Mesenchymal stem cell (in vitro differentiated cells and primary cell): ENCODE data around the gene OR52R1. TPM values are rescaled to one million over a fixed set of nuclear protein-coding genes. Genes with fewer than 3 reads are reported as not detected.

Experiments
- DNase-seq: peaks from one replicate; pipeline ENCODE4 v3.0.0-alpha.2; 2013
- H2AFZ ChIP-seq: one replicate; pipeline ENCODE4 v1.6.1; 2013; ENCODE audit warnings: low read depth, mild to moderate bottlenecking, control low read depth, inconsistent platforms, low read length, moderate library complexity
- H2AK5ac ChIP-seq: 2 replicates; pipeline ENCODE4 v1.6.1; 2013; ENCODE audit warnings: low read length, moderate library complexity, mild to moderate bottlenecking, inconsistent platforms; ENCODE audit not compliant: severe bottlenecking
- H2BK120ac ChIP-seq: one replicate; pipeline ENCODE4 v1.6.1; 2013; ENCODE audit warnings: low read depth, mild to moderate bottlenecking, inconsistent platforms, low read length, moderate library complexity
- H2BK12ac ChIP-seq, 2 experiments: one replicate each; pipeline ENCODE4 v1.6.1; 2013; ENCODE audit warnings: inconsistent platforms in 2 of 2, low read length in 2 of 2, mild to moderate bottlenecking in 2 of 2, moderate library complexity in 2 of 2, control low read depth in 1 of 2
- H2BK15ac ChIP-seq: one replicate; pipeline ENCODE4 v1.6.1; 2013; ENCODE audit warnings: mild to moderate bottlenecking, low read depth, inconsistent platforms; ENCODE audit not compliant: poor library complexity, severe bottlenecking
- H2BK5ac ChIP-seq: 2 replicates; pipeline ENCODE4 v1.6.1; 2013; ENCODE audit warnings: low read depth, mild to moderate bottlenecking, low read length, control low read depth, inconsistent platforms; ENCODE audit not compliant: poor library complexity, severe bottlenecking
- H3K14ac ChIP-seq, 2 experiments: one replicate each; pipeline ENCODE4 v1.6.1; 2013; ENCODE audit warnings: inconsistent platforms in 2 of 2, low read length in 2 of 2, control low read depth in 1 of 2, mild to moderate bottlenecking in 1 of 2, moderate library complexity in 1 of 2
- H3K18ac ChIP-seq, 2 experiments: one replicate each; pipeline ENCODE4 v1.6.1; 2013; ENCODE audit warnings: inconsistent platforms in 2 of 2, low read length in 2 of 2, control low read depth in 1 of 2, low read depth in 1 of 2, mild to moderate bottlenecking in 1 of 2
- H3K23ac ChIP-seq, 2 experiments: one replicate each; pipeline ENCODE4 v1.6.1; 2013; ENCODE audit warnings: inconsistent platforms in 2 of 2, low read length in 2 of 2, mild to moderate bottlenecking in 2 of 2, moderate library complexity in 2 of 2, control low read depth in 1 of 2
- H3K27ac ChIP-seq: 2 replicates; pipeline ENCODE4 v1.5.1; 2013; ENCODE audit warnings: mild to moderate bottlenecking, moderate library complexity, low read length, control low read depth, inconsistent platforms; ENCODE audit not compliant: poor library complexity, severe bottlenecking
- H3K27me3 ChIP-seq, 2 experiments: 2 replicates each; pipeline versions ENCODE4 v1.6.1 to v1.7.0; 2013; ENCODE audit warnings: low read length in 2 of 2, mild to moderate bottlenecking in 2 of 2, moderate library complexity in 2 of 2, control low read depth in 1 of 2, inconsistent platforms in 1 of 2; ENCODE audit not compliant: control insufficient read depth in 1 of 2, insufficient read depth in 1 of 2
- H3K36me3 ChIP-seq, 2 experiments: 2 replicates each; pipeline versions ENCODE4 v1.6.1 to v1.7.0; 2013; ENCODE audit warnings: low read length in 2 of 2, control low read depth in 1 of 2, inconsistent platforms in 1 of 2, low read depth in 1 of 2, mild to moderate bottlenecking in 1 of 2; ENCODE audit not compliant: insufficient read depth in 2 of 2, control insufficient read depth in 1 of 2
- H3K4ac ChIP-seq, 2 experiments: one replicate each; pipeline ENCODE4 v1.6.1; 2013; ENCODE audit warnings: inconsistent platforms in 2 of 2, low read length in 2 of 2, mild to moderate bottlenecking in 2 of 2, moderate library complexity in 2 of 2, control low read depth in 1 of 2, low read depth in 1 of 2
- H3K4me1 ChIP-seq: 2 replicates; pipeline ENCODE4 v1.6.1; 2013; ENCODE audit warnings: low read depth, low read length, control low read depth; ENCODE audit not compliant: control insufficient read depth, insufficient read depth
- H3K4me2 ChIP-seq: 2 replicates; pipeline ENCODE4 v1.6.1; 2013; ENCODE audit warnings: low read length, mild to moderate bottlenecking, inconsistent platforms; ENCODE audit not compliant: poor library complexity, severe bottlenecking
- H3K4me3 ChIP-seq, 2 experiments: 2 replicates each; pipeline versions ENCODE4 v1.5.1 to v1.7.0; 2013; ENCODE audit warnings: low read length in 2 of 2, mild to moderate bottlenecking in 2 of 2, control low read depth in 1 of 2, low read depth in 1 of 2; ENCODE audit not compliant: insufficient read depth in 1 of 2
- H3K79me1 ChIP-seq: replicated peaks from 2 replicates; pipeline ENCODE4 v1.6.1; 2013; ENCODE audit warnings: mild to moderate bottlenecking, control low read depth, low read length, inconsistent platforms; ENCODE audit not compliant: poor library complexity, severe bottlenecking
- H3K9ac ChIP-seq: 2 replicates; pipeline ENCODE4 v1.7.0; 2013; ENCODE audit warnings: mild to moderate bottlenecking, low read length, moderate library complexity
- H3K9me3 ChIP-seq: 2 replicates; pipeline ENCODE4 v1.7.0; 2013; ENCODE audit warnings: mild to moderate bottlenecking, low read length; ENCODE audit not compliant: control insufficient read depth
- H4K8ac ChIP-seq: one replicate; pipeline ENCODE4 v1.6.1; 2013; ENCODE audit warnings: inconsistent platforms, mild to moderate bottlenecking, low read length, moderate library complexity
- H4K91ac ChIP-seq: one replicate; pipeline ENCODE4 v1.6.1; 2013; ENCODE audit warnings: mild to moderate bottlenecking, low read length, inconsistent platforms
- WGBS: methylation state at CpG from one replicate; pipeline ENCODE4 v1.1.7; 2013; ENCODE audit warnings: mixed read lengths; 5-methylcytosine and 5-hydroxymethylcytosine counted together
- small RNA-seq: library from polyadenylated mRNA; stranded (forward); fragments of <200 nt; extraction: miRNeasy Mini kit (QIAGEN cat#:217004); gene quantifications from one replicate; pipeline ENCODE3, GENCODE V24; 2013; ENCODE audit warnings: low read depth

The OR52R1 gene

DNA sequence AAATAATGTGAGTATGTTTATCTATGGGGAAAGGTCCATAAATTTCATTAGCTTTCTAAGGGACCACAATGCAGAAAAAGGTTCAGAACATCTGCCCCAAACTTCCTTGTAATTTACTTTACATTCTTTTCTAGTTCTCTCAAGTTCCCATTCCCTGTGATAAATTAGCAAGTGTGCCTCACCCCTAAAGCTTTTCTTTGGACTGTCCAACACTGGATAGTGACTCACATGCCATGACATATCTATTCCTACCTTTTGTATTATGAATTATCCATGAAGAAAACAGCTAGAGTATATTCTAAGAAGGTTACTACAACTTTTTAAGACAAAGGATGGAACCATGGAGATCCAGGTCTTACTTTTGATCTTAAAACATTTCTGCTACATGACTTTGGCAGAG, 36.1 kb downstream of the OR52R1 start:
- Histone ChIP-seq H3K27me3 (no peaks in the 10 kb centered on the region), H2BK5ac (no peak overlapping the region), H3K23ac (no peak overlapping the region), H3K36me3 (no peaks in the 10 kb centered on the region), H4K8ac (no peak overlapping the region), H2BK15ac (no peak overlapping the region), H3K4me3 (no peak overlapping the region), H3K79me1 (no peaks in the 10 kb centered on the region), H3K27ac (no peak overlapping the region), H4K91ac (no peak overlapping the region), H3K4me2 (no peak overlapping the region), H2AK5ac (no peak overlapping the region), H2BK12ac (no peak overlapping the region), H3K18ac (no peak overlapping the region), H2AFZ (no peak overlapping the region), H3K9me3 (no peaks in the 10 kb centered on the region), H3K4me1 (no peaks in the 10 kb centered on the region), H2BK120ac (no peak overlapping the region), H3K14ac (no peak overlapping the region), H3K4ac (no peak overlapping the region), H3K9ac (no peak overlapping the region)
- DNase-seq: no peak

DNA sequence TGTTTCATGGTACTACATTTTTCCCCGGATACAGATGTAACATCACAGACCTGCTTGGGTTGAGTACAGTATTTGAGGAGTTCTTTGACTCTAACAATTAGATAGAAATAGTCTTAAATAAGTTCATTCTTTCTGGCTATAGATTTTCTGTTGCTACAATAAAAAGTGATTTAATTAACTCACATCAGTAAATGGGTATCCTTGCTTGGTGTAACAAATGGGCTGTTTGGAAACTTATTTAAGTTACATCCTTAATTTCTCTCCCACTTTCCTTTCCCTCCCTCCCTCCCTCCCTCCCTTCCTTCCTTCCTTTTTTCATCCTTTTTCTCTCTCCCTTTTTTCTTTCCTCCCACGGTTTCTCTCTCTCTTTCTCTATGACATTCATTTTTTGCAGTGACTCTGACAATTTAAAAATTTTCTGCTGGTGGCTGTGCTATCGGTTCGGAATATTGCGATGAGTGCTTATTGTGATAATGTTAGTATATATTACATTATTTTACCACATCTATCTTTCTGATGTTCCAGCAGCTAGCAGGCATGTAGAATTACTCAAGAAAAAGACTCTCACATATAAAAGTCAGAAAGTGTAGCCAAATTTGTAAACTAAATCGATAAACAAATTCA, 37.6 kb downstream of the OR52R1 start:
- no peak overlapping the region for H3K4me2 ChIP-seq
- no peak overlapping the region for H2BK12ac ChIP-seq
- H2AFZ ChIP-seq: no peak overlapping the region

DNA sequence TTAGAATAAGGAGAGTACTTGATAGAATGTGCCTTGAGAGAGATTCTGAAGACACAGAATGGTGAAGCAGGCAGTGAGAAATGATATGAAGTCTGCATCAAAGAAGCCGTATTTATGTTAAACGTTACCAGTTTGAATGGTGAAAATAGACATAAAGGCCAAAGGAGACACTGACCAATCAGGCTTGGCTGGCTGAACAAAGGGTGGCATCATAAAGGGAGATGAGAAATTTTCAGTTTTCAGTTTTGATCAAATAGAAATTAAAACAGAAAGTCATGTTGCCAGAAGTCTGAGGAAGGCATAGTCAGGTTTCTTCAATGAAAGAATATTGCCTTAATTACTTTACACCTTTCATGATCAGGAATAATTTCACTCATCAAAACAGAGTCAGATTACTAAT, 41.1 kb downstream of the OR52R1 start:
- Histone ChIP-seq H3K4me3 (no peak overlapping the region), H2AK5ac (no peak overlapping the region), H3K79me1 (no peaks in the 10 kb centered on the region), H3K9me3 (no peaks in the 10 kb centered on the region), H2AFZ (no peak overlapping the region), H3K4ac (no peak overlapping the region), H3K27me3 (no peaks in the 10 kb centered on the region), H3K23ac (no peak overlapping the region), H3K27ac (no peak overlapping the region), H4K91ac (no peak overlapping the region), H3K9ac (no peak overlapping the region), H2BK12ac (no peak overlapping the region), H3K36me3 (no peaks in the 10 kb centered on the region), H3K4me1 (no peaks in the 10 kb centered on the region), H3K4me2 (no peak overlapping the region), H4K8ac (no peak overlapping the region), H2BK5ac (no peak overlapping the region), H3K18ac (no peak overlapping the region), H3K14ac (no peak overlapping the region), H2BK120ac (no peak overlapping the region), H2BK15ac (no peak overlapping the region)
- WGBS: 79% methylated on average over 2 of the region's 2 CpGs
- no peak for DNase-seq

More for the DNA sequence above, 37.6 kb downstream of the OR52R1 start:
- H3K36me3 ChIP-seq: no peaks in the 10 kb centered on the region
- WGBS: 17% methylated on average over 1 of the region's 6 CpGs
- H4K91ac ChIP-seq: no peak overlapping the region
- H3K18ac ChIP-seq: no peak overlapping the region
- H3K4ac ChIP-seq: no peak overlapping the region
- H2AK5ac ChIP-seq: no peak overlapping the region
- H2BK15ac ChIP-seq: no peak overlapping the region
- H3K9ac ChIP-seq: no peak overlapping the region
- no peak overlapping the region for H3K14ac ChIP-seq
- no peaks in the 10 kb centered on the region for H3K27me3 ChIP-seq
- no peak overlapping the region for H2BK5ac ChIP-seq
- H3K27ac ChIP-seq: no peak overlapping the region
- no peaks in the 10 kb centered on the region for H3K4me1 ChIP-seq
- no peak overlapping the region for H2BK120ac ChIP-seq
- H3K9me3 ChIP-seq: no peaks in the 10 kb centered on the region
- no peaks in the 10 kb centered on the region for H3K79me1 ChIP-seq
- H3K23ac ChIP-seq: no peak overlapping the region
- no peak for DNase-seq
- no peak overlapping the region for H3K4me3 ChIP-seq
- H4K8ac ChIP-seq: no peak overlapping the region

Small RNAs within 50 kb of the gene (small RNA-seq; reads per million reads assigned to genes)
- gene RF00091: not detected
